ENCODE results near the gene HS3ST1. TPM values are rescaled to one million over a fixed set of nuclear protein-coding genes. Genes with fewer than 3 reads are reported as not detected.

HS3ST1 gene
- total RNA-seq, 1 experiment from 2014 or later = 134 TPM

GRCh38 chr4:11451716-11452115 is 23.0 kb upstream of the HS3ST1 start (continued):
- TF ChIP-seq SIN3A (IDR thresholded peaks at IDR 0.05; ENCODE audit: low read depth) (no peak), EGR1 (IDR thresholded peaks at IDR 0.05; ENCODE audit: low read depth) (no peak), SRF (IDR thresholded peaks at IDR 0.05; ENCODE audit: low read depth) (no peak), EZH2phosphoT487 (IDR thresholded peaks at IDR 0.05; ENCODE audit: borderline replicate concordance) (no peak), JUND (IDR thresholded peaks at IDR 0.05) (no peak), ATF3 (IDR thresholded peaks at IDR 0.05) (no peak)

GRCh38 chr4:11446155-11446811 is 17.6 kb upstream of the HS3ST1 start:
- intact Hi-C loops (cut with micrococcal nuclease) = no loop called here
- ATAC-seq = peak; percentile 44; the same call in 1 of the 2 replicates
- Histone ChIP-seq H2AFZ (ENCODE audit: low read depth, low read length, poor library complexity, severe bottlenecking) (no peak overlapping the region), H4K20me1 (ENCODE audit: insufficient read depth) (no peaks in the 10 kb centered on the region), H3K4me2 (ENCODE audit: low read length) (peak overlapping the region; percentile 29), H3K36me3 (ENCODE audit: control insufficient read depth in 1 of 2, insufficient read depth in 2 of 2, low read length in 2 of 2) (no peaks in the 10 kb centered on the region), H3K27me3 (ENCODE audit: insufficient read depth, low read length) (no peaks in the 10 kb centered on the region), H3K9me3 (ENCODE audit: control insufficient read depth in 1 of 2, insufficient read depth in 1 of 2, low read depth in 1 of 2, low read length in 2 of 2) (no peaks in the 10 kb centered on the region), H3K4me1 (ENCODE audit: control insufficient read depth in 1 of 2, insufficient read depth in 2 of 2, low read length in 2 of 2) (peaks cover 10 to 21% of the 10 kb centered on the region in 2 experiments), H3K9ac (ENCODE audit: low read length) (peak overlapping the region; percentile 1; the same call in 1 of the 2 replicates), H3K79me2 (ENCODE audit: insufficient read depth, low read length) (no peaks in the 10 kb centered on the region; the same call in 1 of the 2 replicates), H3K4me3 (replicated peaks in 1 of 2; ENCODE audit: low read depth in 1 of 2, low read length in 2 of 2) (no peak overlapping the region), H3K9me2 (ENCODE audit: insufficient read depth) (no peaks in the 10 kb centered on the region), H3K27ac (ENCODE audit: low read depth, low read length) (peak overlapping the region; percentile 35; the same call in 1 of the 2 replicates)
- ChIA-PET POLR2A (interaction anchor here (1.0 to 1.3 kb wide), 2 partner anchors 10 to 18 kb away, joined by 3 to 4 read pairs; no protein-coding TSS in a partner anchor), CTCF (no interaction called here), RAD21 (ENCODE audit: low non-redundant PET in 1 of 2, low total read pairs in 2 of 2, uncharacterized antibody in 2 of 2, unreplicated experiment in 2 of 2) (no interaction called here)
- no TSS peak for BruUV-seq (replicated peaks)
- DNase-seq (ENCODE audit: low read depth, low spot score) = no peak
- no peak for TF ChIP-seq EZH2phosphoT487 (IDR thresholded peaks at IDR 0.05; ENCODE audit: borderline replicate concordance)
- no peak for TF ChIP-seq CEBPB (IDR thresholded peaks at IDR 0.05; ENCODE audit: low read depth)
- no peak for TF ChIP-seq CTCF (IDR thresholded peaks at IDR 0.05 in 2 of 3, conservative IDR thresholded peaks at IDR 0.05 in 1 of 3; ENCODE audit: borderline replicate concordance in 1 of 3, insufficient read depth in 1 of 3, low read depth in 2 of 3, low read length in 2 of 3)
- no peak for TF ChIP-seq ZBTB33 (IDR thresholded peaks at IDR 0.05; ENCODE audit: extremely low read depth, insufficient replicate concordance, low read length)
- no peak for TF ChIP-seq POLR2A (IDR thresholded peaks at IDR 0.05; ENCODE audit: borderline replicate concordance, extremely low read depth, insufficient read depth, insufficient read length)
- no peak for TF ChIP-seq SIN3A (IDR thresholded peaks at IDR 0.05; ENCODE audit: low read depth)
- no peak for TF ChIP-seq YY1 (IDR thresholded peaks at IDR 0.05; ENCODE audit: extremely low read depth, insufficient replicate concordance, low read depth, low read length)
- TF ChIP-seq ZNF274 (IDR thresholded peaks at IDR 0.05; ENCODE audit: low read depth, low read length) = no peak
- TF ChIP-seq TCF7L2 (IDR thresholded peaks at IDR 0.05; ENCODE audit: borderline replicate concordance, extremely low read depth, insufficient read depth, insufficient read length) = no peak
- peak; percentile 87 for TF ChIP-seq JUND (IDR thresholded peaks at IDR 0.05)
- peak; percentile 52; the same call in 1 of the 2 replicates for TF ChIP-seq POLR2AphosphoS5 (IDR thresholded peaks at IDR 0.05; ENCODE audit: low read depth, low read length)
- TF ChIP-seq REST (IDR thresholded peaks at IDR 0.05; ENCODE audit: low read depth) = no peak
- TF ChIP-seq ZFX (IDR thresholded peaks at IDR 0.05) = no peak
- no peak for TF ChIP-seq RAD21 (IDR thresholded peaks at IDR 0.05; ENCODE audit: low read depth)

Data from HCT116 (cell line).